NCI-H2196 (cell line): ENCODE data around the gene TRAF3IP3.

Source experiments
- DNase-seq: peaks from one replicate; lab custom pipeline; 2025; ENCODE audit not compliant: unreplicated experiment; lab: John Stamatoyannopoulos, UW

TRAF3IP3 gene

DNA sequence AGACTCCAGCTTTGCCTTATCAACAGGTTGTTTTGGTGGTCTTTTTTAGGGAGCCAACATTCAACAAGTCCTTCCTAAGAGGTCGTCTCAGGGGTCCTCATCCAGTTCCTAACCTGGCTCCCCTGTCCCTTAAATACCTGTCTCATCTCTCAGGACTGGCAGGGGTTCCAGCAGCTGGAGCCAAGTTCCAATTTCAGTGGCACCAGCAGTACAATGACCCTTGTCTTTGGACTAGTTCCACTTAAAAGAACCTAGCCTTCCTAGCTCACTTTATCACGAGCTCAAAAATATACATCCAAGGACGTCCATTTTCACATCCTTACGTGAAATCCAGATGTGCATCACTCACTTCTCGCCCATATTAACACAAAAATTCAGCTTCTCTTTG is 18.7 kb upstream of the TRAF3IP3 start:
- DNase-seq = no peak

DNA sequence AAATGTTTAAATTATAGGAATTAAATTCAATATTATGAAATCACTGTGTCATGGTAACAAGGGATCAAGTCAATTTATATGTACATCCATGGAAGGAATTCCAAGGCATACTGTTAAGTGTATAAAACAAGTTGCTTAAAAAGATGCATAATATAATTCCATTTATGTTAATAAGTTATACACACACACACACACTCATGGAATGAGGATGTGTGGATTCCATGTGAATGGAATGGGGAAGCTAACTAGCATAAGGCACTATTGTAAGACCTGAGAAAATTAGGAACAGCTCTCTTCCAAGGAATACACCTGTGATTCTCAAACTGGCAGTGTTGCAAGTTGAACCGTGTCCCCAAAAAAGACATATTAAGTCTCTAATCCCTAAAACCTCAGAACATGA is 17.6 kb upstream of the TRAF3IP3 start:
- DNase-seq = no peak

DNA sequence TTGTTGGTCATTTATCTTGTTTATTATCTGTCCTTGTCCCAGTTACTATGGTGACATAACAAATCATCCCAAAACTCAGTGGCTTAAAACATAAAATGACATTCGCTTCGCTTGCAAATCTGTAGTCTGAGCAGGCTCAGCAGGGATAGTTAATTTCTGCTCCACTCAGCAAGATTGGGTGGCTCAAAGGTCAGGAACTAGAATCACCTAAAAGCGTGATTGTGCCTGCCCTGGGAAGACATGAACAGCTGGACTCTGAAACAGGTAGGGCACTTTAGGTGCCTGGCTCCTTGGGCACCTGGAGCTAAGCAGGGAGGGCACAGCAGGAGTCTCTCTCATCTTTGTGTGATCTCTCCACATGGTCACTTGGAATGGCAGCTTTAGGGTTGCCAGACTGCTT is 14.7 kb upstream of the TRAF3IP3 start:
- no peak for DNase-seq

DNA sequence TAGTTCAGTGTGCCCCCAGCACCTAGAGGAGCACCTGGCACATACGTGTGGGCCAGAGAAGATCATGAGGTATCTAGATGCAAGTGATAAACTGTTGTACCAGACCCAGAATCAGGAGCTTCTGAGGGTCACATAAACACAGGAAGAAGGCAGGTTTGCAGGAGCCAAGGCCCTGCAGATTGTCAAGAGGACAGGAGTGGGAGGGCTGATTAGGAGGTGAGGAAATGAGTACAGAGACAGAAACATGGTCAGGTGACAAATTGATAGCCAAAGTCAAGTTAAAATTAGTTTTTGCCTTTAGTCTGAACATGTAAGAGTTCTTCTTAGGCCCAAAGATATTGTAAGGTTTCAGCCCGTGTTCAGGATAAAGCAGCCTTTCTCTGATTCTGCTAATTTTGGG is 14.0 kb upstream of the TRAF3IP3 start:
- DNase-seq = no peak

DNA sequence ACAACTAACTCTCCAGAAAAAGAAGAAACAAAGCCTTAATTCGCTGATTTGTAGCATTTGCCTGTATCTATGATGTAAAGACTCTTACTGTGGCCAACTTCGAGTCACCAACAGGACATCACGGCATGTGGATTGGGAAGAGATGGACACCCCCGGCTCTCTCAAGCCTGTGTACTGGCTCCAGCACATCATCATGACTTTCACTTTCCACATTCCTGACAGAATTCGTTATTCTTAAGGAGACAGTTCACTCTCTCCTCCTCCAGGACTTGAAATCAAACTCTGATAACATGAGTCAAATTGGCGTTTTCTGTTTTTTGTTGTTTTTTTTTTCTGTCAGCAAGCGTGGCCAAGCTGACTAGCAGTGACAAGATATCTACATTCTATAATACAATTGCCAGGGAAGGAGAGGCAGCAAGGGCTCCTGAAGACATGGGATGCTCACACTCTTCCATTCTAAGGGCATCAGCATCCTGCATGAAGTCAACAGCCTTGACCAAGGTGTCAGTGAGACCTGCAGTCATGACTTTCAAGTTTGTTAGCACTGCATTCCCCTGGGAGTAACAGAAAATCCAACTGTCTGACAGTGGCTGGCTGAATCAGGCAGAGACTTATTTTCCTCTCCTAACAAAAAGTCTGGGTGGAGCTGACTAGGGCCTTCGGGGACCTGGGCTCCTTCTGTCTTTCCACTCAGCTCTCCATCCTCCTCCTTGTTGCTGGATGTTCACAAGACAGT is 13.3 kb upstream of the TRAF3IP3 start:
- no peak for DNase-seq

DNA sequence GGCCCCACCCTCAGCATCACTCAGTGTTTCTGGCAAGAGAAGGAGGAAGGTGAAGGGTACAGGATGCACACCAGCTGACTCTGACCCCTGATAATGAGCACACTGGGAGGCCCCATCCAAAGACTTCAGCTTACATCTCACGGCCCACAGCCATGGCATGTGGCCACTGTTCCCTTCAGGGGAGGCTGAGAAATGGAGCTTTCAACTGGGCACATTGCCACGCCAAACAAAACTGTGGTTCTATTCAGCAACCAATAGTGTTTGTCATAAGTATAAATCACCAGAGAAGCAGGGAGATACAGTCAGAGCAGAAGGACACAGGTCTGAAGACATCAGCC is 12.7 kb upstream of the TRAF3IP3 start:
- peak; percentile 52 for DNase-seq

DNA sequence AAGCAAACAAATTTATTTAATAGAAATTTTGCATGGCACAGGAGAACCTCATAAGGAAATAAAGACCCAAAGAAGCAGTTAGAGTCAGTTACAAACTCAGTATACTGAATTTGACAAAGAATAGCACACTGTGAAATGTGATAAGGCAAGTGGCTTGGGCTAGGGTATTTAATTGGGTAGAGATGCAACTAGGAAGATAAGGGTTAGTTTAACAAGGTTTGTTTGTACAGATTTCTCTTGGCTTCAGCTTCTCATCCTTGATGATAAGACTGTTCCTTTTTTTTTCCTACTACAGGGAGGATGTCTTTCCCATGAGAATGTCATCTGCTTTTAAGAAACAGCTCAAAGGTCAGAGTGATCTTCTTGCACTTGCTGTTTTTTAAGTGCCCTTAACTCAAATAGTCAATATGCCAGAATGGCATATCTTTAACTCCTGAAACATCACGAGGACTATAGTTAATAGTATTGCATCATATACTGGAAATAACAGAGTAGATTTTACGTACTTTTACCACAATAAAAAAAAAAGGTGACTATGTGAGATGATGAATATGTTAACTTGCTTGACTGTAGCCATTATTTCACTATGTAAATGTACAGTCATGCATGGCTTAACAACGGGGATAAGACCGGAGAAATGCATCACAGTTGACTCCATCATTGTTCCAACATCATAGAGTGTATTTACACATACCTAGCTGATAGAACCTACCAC is 9.2 kb upstream of the TRAF3IP3 start:
- peak; percentile 13 for DNase-seq

DNA sequence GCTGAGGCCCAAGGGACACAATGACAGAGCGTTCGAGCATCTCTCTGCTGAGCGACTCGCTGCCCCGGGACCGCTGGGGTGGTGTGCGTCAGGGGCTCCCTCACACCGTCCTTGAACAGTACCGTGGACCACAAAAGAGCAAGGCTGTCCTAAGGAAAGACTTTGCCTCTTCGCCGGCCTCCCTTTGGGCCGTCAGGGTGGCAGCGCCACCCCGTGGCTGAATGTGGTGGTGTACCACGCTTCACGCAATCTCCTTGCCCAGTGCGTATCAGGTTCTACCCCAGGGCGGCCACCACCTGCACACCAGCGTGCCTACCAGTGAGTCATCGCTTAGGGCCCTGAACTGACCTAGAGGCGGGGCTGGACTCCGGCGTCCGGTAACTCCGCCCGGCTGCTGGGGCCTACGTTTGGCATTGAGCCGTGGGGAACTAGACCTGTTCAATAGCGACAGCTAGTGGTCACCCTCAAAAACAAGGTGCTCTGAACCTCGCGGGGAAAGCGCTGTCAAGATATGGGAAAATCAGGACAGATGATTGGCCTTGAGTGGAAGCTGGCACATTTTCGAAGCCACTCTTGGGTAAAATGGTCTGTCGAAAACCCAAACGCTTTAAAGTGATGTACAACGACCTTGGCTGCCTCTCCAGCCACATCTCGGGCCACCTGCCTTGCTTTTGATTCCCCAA is 8.1 kb upstream of the TRAF3IP3 start:
- DNase-seq = no peak

DNA sequence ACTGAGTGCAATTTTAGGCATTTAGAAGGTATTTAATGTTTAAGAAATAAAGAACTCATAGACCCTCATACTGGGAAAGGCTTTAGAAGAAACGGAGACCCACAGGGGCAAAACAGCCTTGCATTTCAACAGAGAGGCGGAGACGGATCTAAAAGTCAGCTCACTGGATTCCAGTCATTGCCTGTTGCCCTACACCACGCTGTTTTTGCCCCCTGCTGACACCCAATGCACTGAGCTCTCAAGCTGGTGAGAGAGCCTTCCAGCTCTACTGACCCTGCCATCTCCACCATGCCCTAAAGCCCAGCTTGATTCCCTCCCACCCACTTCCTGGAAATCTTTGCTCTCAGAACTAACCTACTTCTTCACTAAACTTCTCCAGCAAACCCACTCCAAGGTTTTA is 7.2 kb upstream of the TRAF3IP3 start:
- DNase-seq = no peak

DNA sequence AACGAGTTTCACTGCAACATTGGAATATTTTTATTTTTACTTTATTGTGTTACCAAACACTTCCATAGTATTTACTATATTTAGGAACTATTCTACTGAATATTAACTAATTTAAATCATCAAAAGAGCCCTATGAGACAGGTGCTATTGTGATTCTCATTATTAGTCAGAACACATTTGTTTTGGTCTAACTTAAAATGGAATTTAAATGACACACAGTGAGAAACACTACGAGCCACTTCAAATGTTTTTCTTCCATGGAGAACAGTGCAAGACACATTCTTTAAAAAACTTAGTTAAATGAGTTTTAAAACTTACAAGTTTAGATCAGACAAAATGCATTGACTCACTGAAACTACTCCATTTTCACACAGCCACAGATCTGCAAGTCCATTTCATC is 6.6 kb upstream of the TRAF3IP3 start:
- DNase-seq = no peak

DNA sequence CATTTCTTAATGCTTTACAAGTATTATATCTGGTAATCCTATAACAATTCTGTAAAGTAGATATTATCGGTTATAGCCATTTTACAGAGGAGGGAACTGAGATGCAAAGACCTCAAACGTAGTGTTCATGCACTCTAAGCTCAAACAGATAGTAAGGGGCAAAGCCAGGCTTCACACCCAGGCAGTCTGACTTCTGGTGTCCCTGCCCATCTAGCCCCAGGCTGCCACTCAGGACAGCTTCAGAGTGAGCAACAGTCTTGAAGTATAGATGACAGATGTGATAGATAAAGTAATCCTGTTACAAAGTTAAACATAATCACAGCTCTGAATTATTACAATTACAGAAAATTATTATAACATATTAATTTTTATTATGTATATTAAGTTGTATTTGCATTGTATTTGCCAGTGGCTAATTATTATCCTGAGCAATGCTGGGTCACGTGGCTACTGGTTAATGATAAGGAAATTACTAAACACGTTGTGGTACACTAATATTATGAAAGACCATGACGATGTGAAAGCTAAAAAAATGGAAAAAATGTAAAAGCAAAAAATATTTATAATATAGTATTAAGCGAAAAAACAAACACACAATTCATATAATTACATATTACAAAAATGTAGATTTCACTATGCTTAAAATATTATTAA is 6.1 kb upstream of the TRAF3IP3 start:
- no peak for DNase-seq

DNA sequence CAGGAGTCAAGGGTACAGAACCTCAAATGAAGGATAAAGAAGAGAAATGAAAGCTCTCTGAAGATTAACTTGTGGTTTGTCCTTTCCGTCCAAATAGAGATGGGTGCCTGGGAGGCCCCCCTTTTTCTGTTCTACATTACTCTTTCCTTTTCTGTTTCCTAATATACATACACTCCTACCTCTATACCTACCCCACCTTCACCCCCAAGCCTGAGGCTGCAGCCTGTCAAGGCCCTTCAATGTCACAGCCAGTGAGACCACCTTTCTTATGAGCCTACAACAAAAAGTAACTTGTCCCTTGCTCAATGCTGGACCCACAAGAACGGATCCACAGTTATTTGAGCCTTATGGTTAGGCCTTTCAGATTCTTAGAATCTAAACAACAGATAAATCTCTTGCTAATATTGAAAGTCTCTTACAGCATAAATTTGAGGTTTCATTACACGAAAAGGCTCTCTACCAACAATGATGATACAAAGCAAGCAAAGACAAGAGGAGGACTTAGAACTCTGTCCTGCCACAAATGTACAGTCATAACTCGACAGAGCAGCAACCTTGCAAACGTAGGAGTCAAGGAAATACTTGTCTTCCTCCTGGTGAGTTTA is 4.1 kb upstream of the TRAF3IP3 start:
- no peak for DNase-seq

DNA sequence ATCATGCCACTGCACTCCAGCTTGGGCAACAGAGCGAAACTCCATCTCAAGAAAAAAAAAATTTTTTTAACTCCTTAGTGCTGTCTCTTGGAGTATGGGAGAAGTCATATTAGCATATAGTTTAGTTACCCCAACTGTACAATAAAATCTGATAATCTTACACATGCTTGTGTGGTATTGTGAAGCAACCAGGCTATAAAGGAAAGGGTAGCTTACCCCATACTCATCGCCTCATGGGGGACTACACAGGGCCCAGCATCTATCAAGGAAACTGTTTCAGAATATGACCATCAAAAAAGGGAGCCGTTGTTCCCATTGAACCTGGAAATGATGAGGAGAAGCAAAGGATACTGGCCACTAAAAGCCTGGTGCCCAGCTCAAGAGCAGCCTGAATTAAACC is 3.0 kb upstream of the TRAF3IP3 start:
- DNase-seq = no peak

DNA sequence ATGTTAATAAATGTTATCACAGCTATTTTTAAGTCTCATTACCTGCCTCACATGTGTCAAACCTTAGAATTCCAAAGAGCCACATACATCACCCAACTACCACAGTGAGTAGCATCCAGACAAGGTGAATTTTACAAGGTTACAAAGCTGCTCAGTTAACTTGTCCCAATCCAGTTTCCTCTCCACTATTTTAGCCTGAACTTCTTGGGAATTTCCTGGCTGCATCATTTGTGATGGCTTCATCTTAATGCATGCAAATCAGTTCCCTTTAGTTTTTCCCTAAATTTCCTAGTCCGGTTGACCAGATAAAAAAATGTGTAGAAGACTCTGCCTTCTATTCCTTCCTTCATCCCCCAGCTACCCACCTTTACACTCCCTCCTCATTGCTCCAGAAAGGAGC is 597 bp upstream of the TRAF3IP3 start:
- DNase-seq = no peak

DNA sequence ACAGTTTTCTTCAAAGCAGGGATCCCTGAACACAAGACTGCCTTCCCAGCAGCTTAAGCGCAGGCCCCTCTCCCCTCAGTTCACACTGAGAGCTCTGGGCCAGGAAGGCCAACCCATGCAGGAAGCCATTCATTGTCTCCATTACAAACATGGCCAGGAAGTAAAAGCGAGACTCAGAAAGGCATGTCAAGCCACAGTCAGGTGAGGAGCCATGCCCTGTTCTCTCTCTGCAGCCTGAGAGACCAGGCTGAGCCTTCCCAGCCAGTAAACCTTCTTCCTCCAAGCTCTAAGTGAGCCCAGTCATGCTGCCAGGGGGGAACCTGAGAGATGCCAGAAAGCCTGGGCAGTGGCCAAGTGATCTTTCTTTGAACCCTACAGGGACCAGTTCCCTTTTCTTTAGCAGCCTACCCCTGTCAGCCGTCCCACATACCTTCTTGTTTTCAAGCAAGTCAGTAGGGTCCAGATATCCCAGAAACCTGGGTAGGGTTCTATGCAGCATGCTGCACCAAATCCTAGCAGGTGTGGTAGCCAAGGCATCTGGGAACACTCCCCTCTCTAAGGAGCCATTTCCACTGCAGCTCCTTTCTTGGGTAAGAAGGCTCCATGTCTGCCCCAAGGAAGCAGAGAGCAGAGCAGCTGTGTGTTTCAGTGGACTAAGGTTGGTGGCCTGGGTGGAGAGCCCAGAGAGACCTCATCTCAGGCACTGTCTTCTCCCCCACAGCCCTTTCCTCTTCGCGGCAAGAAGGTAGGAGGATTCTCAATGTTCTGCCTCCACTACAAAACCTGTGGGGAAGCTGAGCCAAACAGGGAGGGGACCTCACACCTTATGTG is 977 bp downstream of the TRAF3IP3 start:
- DNase-seq = no peak

DNA sequence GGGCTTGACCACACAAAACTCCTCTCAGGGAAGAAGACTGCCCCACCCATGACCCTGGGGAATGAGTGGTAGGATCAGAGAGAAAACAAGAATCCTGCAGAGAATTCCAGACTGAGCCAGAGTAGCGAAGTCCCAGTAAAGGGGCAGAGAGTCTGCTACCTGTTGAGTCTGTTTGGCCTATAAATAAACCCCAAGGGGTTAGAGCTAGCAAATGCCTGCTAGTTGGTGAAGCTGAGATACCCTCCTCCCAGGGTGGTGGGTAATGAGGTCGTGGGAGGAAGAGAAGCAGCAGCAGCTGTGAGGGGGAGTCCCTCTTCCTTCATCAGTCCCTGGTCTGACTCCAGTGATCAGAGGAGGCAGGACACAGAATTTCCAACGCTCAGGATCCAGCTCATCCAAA is 2.5 kb downstream of the TRAF3IP3 start:
- no peak for DNase-seq

DNA sequence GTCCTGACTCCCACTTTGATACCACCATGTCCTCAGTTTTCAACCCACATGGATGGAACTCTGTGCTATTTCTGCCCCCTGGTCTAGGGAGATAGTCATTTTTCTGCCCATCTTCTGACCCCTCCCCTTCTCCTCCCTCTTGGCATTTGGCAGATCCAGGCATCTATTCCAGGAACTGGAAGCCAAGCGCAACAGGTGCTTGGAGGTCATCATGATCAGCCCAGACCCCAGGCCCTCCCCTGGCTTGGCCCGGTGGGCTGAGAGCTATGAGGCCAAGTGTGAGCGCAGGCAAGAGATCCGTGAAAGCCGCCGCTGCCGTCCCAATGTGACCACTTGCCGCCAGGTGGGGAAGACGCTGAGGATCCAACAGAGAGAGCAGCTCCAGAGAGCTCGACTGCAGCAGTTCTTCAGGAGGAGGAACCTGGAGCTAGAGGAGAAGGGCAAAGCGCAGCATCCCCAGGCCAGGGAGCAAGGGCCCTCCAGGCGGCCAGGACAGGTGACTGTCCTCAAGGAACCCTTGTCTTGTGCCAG is 4.0 kb downstream of the TRAF3IP3 start:
- DNase-seq = no peak

DNA sequence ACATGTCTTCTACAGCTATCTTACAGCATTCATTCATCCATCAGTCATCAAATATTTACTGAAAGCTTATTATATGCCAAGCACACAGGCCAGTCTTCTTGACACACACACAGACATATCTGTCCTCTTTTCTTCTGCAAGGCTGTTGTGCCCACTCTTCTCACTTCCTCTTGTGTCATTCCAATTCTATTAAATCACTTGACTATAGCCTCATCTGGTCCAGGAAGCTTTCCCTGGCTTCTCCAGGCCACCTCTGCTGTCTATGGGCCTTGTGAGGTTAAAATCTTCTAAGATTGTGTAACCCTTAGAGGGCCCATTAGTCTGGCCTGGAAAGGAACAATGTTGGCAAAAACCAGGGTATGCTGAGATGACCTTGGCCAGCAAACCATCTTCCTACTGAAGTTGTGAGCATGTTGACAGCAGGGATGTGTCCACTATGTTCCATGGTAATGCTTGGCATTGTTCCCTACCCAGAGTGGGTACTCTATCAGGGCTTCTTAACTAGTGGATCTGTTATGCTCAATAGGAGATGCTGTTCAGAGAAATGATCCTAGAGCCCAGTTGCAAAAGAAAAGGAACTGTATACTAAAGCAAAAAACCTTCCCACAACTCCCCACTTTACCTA is 5.3 kb downstream of the TRAF3IP3 start:
- DNase-seq = no peak

DNA sequence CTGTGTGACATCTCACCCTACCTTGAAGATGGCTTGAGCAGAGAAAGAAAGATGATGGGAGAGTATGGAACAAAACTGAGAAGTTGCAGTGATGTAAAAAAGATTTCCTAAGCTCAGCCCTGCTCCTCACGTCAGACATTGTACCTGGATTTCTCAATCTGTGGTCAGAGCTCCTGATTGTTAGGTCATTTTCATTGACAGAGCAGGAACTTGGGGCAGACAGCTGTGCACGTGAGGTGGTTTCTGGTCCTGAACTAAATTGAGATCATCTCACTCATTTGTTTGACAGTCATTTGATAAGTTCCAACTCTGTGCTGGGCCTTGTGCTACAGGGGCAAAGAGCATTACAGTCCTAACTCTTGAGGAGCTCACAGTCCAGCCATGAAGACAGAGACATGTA is 10.2 kb downstream of the TRAF3IP3 start:
- no peak for DNase-seq

DNA sequence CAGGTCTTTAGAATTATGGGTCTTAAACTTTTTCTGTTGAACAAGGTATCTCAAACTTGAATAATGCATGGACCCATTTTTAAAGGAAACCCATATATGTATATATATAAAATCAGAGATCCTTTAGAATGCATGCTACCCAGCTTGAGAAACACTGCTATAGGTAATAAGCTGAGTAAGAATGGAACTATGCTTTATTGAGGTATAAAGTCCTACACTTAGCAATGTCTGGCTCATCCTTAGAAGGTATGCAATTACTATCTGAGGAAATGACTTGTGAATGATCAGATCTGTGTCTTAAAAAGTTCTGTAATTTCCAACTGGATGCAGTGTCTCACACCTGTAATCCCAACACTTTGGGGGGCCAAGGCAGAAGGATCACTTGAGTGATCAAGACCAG is 11.2 kb downstream of the TRAF3IP3 start:
- no peak for DNase-seq
